Stimulated activated CD8-positive, alpha-beta memory T cell treated with anti-CD3 and anti-CD28 coated beads, Interleukin-2, amount 100 ng/mL, for 1 hour (primary cell): Measurements from ENCODE around the gene PTH2R.
"Not testable (repeated sequence)": the region's sequence is repeated elsewhere in the genome, so short reads cannot be mapped to it uniquely, and the experiment has no call there.

Source experiments
- DNase-seq, 2 donors: peaks; one replicate each; pipeline ENCODE4 v3.0.0-alpha.2; 2020; ENCODE audit warnings: low read depth in 2 of 2

The PTH2R gene, protein sequence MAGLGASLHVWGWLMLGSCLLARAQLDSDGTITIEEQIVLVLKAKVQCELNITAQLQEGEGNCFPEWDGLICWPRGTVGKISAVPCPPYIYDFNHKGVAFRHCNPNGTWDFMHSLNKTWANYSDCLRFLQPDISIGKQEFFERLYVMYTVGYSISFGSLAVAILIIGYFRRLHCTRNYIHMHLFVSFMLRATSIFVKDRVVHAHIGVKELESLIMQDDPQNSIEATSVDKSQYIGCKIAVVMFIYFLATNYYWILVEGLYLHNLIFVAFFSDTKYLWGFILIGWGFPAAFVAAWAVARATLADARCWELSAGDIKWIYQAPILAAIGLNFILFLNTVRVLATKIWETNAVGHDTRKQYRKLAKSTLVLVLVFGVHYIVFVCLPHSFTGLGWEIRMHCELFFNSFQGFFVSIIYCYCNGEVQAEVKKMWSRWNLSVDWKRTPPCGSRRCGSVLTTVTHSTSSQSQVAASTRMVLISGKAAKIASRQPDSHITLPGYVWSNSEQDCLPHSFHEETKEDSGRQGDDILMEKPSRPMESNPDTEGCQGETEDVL

DNA sequence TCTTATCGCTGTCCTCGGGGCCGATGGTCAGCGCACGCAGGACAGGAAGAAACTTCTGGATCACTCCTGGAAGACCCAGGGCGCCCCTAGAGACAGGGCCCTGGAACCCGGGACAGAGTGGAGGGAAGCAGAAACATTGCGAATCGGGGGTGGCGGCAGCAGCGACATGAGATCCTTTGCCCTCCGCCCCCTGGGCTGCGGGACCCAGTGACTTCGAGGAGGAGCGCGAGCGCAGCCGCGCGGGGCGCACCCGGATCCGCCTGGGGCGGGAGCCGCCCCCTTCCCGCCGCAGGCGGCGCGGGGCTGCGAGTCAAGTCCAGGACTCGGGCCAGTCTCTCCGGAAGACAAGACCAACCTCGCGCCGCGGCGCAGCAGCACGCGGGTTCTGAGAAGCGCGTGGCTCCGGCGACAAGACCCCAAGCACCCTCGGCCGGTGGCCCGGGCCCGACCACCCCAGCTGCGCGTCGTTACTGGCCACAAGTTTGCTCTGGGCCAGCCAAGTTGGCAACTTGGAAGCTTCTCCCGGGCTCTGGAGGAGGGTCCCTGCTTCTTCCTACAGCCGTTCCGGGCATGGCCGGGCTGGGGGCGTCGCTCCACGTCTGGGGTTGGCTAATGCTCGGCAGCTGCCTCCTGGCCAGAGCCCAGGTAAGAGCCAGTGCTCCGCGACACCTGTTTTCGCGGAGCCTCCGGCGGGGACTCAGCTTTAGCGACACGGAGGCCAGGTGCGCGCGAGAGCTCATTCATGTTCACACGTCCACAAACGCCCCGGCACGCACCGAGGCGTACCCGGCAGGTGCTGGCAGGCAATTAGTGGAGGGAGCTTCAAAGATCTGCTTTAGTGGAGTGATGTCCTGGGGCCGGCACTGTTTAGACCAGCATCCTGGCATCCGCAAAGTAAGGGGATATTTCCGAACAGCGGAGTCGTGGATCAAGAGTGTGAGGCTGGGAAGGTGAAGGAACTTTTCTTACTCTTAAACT, at the start of gene PTH2R:
TSS of gene PTH2R (plus strand) at position 319 of the 978 bp plus-strand sequence. CDS start at position 571, 252 bp downstream.
- DNase-seq, result no peak

DNA sequence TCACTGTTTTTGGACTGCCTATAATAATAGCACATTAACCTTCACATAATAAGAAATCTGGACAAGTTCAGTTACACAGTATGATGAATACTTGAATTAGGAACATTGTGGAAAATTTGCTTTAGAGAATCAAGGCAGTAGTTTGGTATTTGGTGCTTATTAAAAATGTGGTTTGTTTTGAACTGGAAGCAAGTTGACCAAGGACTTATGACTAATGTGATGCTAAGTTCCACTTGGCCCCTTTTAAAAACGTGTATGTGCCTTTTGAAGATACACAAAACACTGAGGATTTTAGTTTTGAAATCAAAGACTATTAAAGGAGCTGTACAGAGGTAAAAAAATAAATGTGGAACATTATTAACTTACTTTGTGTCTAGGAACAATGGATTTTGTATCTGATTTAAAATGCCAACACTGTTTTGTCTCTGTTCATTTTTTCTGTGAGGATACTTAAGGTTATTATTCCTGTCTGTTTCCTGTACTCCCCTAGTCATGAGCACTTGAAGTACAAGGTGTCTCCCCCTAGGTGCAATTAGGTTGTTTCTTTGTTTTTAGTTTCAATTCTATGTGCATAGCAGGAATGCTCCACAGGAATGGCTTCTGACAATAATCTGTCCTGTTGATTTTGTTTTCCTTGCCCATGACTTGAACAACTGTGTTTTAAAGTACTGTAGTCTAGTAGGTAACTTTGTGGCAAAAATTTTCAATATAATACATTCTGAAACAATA, 49.6 kb upstream of the PTH2R start:
- no peak for DNase-seq

DNA sequence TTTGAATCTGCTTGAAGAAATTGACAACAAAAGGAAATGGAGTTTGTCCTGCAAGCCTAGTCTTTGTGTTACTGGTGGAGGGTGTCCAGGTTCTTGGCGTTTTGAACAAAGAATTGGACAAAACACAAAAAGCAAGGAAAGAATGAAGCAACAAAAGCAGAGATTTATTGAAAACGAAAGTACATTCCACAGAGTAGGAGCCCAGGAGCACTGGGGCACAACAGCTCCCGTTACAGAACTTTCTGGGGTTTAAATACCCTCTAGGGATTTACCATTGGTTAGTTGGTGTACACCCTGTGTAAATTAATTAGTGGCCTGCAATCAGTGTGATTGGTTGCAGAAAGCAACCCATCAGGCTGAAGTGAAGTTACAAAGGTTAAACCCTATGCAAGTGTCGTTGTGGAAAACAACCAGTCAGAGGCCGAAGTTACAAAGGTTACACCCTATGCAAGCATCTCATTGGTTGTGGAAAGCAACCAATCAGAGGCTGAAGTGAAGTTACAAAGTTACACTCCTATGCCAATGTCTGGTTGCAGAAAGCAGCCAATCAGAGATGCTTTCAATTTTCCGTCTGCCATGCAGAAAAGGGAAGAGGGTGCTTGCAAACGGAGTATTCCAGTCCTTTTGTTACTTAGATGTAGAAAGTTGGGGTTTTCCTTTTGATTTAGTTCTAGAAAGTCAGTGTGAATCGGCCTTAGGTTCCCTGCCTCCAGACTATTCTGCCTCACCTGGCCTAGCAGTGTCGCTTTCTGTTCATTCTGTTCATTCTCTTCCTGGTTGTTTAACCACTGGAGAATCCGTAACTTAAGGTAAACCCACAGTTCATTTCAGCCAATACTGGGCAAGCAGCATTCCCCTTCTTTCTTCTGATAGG, 47.6 kb upstream of the PTH2R start:
- DNase-seq, result no peak

DNA sequence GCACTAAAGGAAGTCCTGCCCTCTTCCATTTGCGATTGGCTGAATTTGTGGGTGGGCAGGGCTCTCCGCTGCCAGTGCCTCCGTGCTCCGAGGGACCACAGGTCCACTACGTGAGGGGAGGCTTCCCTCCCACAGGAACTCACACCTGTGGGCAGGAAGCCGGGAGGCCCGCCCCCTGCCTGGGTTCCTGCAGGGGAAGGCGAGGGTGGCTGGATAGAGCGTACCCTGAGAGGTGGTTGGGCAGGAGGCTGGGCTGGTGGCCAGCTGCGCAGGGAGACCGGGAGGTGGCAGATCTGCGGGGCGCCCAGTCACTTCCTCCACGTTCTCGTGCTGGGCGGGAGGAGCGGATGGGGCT, 47.0 kb upstream of the PTH2R start:
- DNase-seq, result no peak

DNA sequence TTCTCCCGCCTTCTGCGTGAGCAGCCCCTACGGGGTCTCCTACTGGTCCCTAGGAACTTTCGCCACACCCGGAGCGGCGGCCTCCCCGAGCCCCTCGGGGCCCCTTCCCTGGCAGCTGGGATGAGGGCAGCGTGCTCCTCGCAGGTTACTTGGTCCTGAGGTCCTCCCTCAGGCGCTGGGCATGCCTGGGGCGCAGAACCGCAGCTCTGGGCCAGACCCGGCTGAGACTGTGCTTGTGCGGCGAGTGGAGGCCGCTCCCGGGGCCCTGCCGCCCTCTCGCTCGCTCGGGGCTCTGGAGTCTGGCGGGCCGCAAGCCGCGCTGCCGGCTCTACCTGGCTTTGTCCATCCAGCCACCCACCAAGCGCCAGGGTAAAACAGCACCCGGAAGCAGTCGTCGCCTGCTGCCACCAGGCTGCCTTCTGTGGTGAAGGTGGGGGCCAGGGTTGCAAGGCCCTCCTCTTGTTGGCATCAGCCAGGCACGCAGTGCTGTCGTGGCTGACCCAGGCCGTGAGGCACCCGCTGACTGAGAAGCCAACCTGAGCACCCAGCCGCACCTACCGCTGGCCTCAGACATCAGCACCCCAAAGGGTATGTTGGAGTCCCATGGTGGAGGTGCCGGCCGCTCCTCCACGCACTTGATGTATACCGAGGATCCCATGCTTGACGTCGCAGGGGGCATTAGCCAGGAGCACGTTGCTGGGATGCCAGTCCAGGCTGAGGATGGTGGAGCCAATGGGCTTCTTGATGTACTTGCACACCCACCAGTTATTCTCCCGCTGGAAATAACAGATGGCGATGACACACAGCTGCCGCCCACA, 46.1 kb upstream of the PTH2R start:
- DNase-seq, result no peak

DNA sequence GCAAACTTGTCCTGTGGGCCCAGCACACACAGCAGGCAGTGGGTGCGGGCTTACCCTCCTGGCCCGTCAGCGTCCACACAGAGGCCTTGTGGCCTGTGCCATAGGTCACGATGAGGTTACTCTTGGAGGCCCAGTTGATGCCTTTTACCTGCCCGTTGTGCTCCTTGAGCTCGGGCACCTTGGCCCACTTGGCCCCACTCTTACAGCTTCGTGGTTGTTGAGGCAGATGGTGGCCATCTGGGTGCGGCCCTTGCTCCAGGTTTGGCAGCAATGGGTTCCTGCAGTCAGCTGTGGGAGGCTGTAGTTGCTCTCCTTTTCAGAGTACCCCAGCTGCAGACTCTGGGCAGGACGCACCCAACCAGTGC, 45.5 kb upstream of the PTH2R start:
- no peak for DNase-seq

DNA sequence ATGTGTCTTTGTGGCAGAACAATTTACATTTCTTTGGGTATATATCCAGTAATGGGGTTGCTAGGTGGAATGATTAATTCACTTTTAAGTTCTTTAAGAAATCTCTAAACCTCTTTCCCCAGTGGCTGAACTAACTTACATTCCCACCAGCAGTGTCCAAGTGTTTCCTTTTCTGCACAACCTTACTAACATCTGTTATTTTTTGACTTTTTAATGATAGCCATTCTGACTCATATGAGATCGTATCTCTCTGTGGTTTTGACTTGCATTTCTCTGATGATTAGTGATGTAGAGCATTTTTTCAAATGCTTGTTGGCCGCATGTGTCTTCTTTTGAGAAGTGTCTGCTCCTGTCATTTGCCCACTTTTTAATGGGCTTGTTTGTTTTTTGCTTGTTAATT, 43.1 kb upstream of the PTH2R start:
- no peak for DNase-seq

DNA sequence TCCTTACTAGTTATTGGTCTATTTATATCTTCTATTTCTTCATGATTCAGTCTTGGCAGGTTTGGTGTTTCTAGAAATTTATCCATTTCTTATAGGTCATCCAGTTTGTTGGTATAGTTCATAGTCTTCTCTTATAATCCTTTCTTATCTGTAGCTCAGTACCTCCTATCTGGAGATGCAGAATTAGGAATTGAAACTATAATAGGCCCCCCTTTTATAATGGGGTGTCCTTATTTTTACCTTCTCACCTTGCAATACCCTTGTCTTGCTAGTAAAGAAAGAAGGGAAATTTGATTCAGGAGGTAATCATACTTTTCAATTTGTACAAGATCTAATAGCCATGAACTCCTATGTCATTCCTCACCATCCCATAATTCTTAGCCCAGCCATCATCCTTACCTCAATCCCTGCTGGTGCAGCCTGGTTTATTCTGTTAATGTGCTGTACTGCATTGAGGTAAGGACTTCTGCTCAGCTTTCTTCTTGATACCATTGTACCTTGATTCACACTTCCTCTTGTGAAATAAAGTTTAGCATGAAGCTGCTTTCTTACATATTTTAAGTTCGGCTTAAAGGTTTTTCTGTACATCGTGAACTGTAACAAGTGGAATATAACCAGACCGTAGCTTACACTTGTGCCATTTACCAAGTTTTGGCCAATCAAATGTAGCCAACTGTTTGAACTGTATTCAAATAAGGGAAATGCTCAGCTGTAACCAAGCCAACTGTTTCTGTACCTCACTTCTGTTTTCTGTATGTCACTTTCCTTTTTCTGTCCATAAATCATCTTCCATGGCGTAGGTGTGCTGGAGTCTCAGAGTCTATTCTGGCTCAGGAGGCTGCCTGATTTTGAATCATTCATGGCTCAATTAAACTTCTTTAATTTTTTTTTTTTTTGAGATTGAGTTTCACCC, 40.1 kb upstream of the PTH2R start:
- no peak for DNase-seq

DNA sequence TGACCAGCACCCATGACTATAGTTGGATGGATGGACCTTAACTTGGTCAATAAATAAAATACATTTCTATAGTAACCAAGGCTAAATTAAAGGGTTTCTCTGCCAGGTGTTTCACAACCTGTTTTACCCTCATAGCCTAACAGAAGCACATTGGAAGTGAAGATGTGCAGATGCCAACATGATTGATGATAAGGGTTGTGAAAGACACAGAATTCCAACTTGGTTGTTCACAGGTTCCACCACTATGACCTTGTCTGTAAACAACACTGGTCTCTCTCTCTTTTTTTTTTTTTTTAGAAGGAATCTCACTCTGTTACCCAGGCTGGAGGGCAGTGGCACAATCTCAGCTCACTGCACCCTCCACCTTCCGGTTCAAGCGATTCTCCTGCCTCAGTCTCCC, 37.5 kb upstream of the PTH2R start:
- DNase-seq, result no peak

DNA sequence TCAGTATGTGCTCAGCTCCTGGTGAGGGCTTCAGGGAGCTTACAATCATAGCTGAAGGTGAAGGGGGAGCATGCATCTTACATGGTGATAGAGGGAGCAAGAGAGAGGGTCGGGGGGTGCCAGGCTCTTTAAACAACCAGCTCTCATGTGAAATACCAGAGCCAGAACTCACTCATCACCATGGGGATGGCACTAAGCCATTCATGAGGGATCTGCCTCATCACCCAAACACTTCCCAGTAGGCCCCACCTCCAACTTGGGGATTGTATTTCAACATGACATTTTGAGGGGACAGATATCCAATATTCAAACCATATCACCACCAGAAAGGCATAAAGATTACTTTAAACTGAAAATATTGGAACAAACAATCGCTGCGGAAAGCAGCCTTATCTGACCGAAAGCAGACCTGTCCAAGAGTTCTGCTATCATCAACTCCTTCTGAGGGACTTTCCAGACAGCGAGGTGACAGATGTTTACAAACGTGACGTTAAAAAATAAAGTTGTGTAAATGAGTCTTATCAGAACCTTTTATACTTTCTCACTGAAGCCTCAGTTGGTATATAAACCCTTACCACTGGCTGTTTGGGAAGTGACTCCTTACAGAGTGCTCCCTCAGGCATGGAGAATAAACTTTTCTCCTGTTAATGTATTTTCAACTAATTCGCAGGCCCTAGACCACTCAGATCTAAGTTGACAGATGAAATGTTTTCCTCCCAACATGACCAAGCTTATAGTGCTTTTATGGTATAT, 35.5 kb upstream of the PTH2R start:
- no peak for DNase-seq

DNA sequence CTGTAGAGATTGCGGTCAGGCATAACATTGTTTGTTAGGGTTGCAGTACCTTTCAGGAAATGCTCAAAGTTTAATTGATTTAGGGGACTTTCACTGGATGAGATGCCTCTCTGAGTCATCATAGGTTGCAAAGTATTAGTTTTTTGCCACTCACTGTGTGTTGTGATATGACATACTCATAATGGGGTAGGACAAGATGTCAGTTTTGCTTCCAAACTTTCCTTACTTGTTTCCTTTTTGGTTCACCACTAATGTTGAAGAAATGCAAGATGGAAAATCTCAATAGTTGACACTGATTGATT, 35.0 kb upstream of the PTH2R start:
- DNase-seq, result no peak

DNA sequence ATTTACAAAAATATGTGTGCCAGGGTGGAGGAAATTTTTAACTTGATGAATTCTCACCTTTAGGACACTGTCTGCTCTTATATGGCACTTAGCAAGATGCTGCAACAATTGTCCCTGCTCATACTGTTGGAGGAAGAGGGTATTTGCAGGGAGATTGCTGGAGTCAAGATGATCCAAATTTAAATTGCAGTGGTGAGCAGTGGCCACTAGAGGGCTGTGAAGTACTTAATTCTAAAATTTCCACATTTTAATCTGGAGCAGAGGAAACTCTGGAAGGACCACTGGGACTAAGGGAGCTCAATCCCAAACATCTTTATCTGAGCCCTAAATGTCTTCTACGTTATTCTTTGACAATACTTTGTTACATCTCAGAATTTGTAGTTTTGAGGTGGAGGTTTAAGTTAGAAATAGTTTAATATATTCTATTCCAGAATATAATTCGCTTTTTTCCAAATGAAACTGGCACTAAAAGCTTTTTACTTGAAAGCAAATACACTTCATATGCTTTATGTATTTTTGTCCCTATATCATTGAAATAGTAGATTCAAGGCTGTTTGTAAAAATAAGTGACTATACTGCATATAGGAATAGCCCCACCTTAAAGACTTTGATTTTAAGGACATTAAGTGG, 33.0 kb upstream of the PTH2R start:
- no peak for DNase-seq

DNA sequence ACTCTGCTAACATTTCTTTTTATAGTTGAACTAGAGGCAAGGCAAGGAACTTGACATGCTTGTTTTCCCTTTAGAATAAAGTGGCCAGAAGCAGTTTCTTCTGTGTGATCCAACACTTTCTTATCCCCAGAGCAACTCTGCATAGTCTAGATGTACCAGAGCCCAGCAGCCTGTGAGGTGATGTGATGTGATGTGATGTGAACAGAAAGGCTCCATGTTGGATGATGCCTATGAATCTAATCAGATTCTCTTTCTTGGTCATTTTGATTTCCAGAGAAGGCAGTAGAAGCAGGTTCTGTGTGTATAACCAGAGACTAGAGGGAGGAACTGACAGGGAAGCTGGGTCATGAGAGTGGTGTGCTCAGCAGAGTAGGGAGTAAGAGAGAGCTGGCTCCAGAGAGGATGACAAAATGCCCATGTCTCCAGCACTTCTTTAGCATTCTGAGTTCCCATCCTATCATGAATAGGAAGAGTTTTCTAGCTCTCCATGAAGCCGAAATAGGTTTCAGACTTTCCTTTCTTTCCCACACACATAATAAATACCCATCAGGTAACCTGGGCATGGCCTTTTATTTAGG, 31.0 kb upstream of the PTH2R start:
- no peak for DNase-seq

DNA sequence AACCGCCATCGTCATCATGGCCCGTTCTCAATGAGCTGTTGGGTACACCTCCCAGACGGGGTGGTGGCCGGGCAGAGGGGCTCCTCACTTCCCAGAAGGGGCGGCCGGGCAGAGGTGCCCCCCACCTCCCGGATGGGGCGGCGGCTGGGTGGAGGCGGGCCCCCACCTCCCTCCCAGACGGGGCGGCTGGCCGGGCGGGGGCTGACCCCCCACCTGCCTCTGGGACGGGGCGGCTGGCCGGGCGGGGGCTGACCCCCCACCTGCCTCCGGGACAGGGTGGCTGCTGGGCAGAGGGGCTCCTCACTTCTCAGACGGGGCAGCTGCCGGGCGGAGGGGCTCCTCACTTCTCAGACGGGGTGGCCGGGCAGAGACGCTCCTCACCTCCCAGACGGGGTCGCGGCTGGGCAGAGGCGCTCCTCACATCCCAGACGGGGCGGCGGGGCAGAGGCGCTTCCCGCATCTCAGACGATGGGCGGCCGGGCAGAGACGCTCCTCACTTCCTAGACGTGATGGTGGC, 29.2 kb upstream of the PTH2R start:
- DNase-seq, result not testable (repeated sequence)

DNA sequence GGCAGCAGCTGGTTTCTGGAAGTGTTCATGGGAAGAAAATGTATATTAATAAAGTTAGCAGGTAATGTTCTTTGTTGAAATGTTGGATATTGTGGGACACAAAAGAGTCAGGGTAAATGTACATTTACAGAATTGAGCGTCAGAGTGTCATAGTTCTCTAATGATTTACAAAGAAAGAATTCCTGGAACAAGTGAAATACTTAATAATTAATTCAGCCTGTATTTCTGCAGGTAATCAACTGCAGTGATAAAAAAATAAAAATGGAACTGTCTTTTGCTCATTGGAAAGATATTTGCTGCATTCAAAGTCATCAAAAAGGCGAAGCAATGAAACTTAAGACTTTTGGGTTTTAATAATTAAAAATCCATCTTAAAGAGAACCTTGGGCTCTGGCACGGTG, 27.4 kb upstream of the PTH2R start:
- no peak for DNase-seq

DNA sequence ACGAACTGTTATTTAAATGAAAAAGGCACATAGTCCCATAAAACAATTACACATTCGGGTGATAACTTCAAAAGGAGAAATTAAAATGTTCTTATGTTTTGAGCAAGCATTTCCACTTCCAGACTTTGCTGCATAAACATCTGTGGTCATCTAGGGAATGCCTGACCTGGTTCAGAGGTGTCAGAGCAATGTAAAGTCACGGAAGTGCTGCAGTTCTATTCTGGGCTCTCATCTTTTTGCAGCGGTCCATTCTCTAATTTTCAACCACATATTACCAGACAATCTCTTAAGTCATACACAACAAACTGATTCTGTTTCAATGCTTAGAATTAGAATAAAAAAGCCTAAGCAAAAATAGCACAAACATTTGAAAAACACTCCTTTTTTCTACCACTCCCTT, 22.0 kb upstream of the PTH2R start:
- DNase-seq, result no peak

DNA sequence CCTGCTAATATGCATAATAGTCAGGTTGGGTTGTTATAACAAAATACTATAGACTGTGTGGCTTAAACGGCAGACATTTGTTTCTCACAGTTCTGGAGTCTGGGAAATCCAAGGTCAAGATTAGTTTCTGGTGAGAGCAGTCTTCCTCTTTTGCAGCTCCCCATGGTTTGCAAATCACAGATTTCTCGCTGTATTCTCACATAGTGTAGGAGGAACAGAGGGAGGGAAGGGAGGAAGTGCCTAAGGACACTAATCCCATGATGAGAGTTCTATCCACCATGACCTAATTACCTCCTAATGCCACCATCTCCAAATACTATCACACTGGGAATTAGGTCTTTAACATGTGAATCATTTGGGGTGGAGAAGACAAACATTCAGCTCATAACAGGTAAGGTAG, 20.1 kb upstream of the PTH2R start:
- DNase-seq, result no peak
